Measurements from ENCODE around the gene PDLIM7. TPM values are rescaled to one million over a fixed set of nuclear protein-coding genes. Genes with fewer than 3 reads are reported as not detected.

PDLIM7 gene
- total and polyA plus RNA-seq, 10 of the 15 experiments (the other 5 are each of a cell fraction or from before 2014, with no cell fraction given) = 0.82 to 36.6 (median 19.3) TPM

GRCh38 chr5:177455661-177456590 lies 41.5 kb downstream of the PDLIM7 start (continued):
- TF ChIP-seq FOXM1 (IDR thresholded peaks at IDR 0.05; ENCODE audit: low read depth, low read length) = no peak
- TF ChIP-seq HCFC1 (IDR thresholded peaks at IDR 0.05; ENCODE audit: low read length) = no peak
- TF ChIP-seq MTA2 (IDR thresholded peaks at IDR 0.05; ENCODE audit: low read depth) = no peak
- peak; percentile 86 to 98 (median 98) for TF ChIP-seq CTCF (IDR thresholded peaks at IDR 0.05 in 2 of 3, conservative IDR thresholded peaks at IDR 0.05 in 1 of 3; ENCODE audit: control insufficient read depth in 2 of 3, extremely low read depth in 1 of 3, insufficient read depth in 1 of 3, low read depth in 3 of 3, low read length in 3 of 3)
- no peak for TF ChIP-seq ZNF622 (IDR thresholded peaks at IDR 0.05)
- TF ChIP-seq RAD51 (IDR thresholded peaks at IDR 0.05) = no peak
- TF ChIP-seq ATF3 (IDR thresholded peaks at IDR 0.05; ENCODE audit: borderline replicate concordance, extremely low read depth, low read depth, low read length) = no peak
- no peak for TF ChIP-seq NKRF (conservative IDR thresholded peaks at IDR 0.05)
- no peak for TF ChIP-seq CEBPZ (IDR thresholded peaks at IDR 0.05; ENCODE audit: low read depth, low read length)
- peak; percentile 43; the same call in 1 of the 2 replicates for TF ChIP-seq CHD2 (IDR thresholded peaks at IDR 0.05; ENCODE audit: borderline replicate concordance, low read depth, low read length)
- TF ChIP-seq BACH1 (IDR thresholded peaks at IDR 0.05; ENCODE audit: borderline replicate concordance) = peak; percentile 9; the same call in 1 of the 2 replicates
- TF ChIP-seq IRF3 (IDR thresholded peaks at IDR 0.05) = no peak
- TF ChIP-seq PKNOX1 (IDR thresholded peaks at IDR 0.05) = no peak
- TF ChIP-seq EGR1 (IDR thresholded peaks at IDR 0.05; ENCODE audit: borderline replicate concordance in 1 of 2, low read depth in 2 of 2, low read length in 2 of 2) = peak in 1 of 2 experiments; percentile 98; a peak in 2 of 3 replicates
- no peak for TF ChIP-seq CBX3 (IDR thresholded peaks at IDR 0.05; ENCODE audit: borderline replicate concordance, low read depth)
- no peak for TF ChIP-seq YBX1 (IDR thresholded peaks at IDR 0.05)
- TF ChIP-seq RUNX3 (IDR thresholded peaks at IDR 0.05; ENCODE audit: low read length) = no peak

Measured in GM12878 (cell line).